ENCODE results near the gene PRPF19.

DNA sequence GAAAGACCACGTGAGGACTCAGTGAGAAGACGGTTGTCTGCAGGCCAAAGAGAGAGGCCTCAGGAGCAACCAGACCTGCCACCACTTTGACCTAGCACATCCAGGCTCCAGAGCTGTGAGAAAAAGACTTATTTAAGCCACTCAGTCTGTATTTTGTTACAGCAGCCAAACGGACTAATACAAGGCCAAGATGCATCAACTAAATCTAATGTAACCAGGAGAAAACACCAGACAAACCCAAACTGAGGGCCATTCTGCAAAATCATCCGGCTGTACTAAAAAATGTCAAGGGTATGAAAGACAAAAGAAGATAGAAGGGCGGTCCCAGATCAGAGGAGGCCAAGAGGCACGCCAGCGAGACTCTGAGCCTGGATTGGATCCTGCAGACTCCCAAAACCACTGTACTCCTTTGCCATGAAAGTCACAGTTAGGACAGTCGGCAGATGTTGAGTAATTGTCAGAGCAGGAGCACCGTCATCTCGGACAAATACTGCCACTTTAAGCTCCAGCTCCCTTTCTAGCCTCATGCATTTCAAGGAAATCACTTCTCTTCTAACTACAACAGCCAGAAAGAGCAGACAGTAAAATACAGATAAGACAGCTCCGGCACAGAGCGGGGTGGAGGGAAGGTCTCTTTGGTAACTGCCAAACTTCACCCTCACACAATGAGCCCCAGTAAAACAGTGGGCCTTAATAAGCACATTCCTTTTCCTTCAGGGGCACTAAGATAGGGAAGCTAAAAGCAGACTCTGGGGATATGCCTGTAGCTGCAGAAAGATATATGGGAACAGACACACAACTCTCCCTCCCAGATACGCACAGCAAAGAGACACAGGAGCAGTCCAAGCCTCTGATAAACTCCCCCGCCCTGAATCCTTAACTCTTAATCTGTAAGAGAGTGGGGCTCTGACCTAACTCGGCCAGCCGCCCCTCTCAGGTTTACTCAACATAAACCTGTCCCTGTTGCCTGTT is 42.5 kb downstream of the PRPF19 start:
- TF ChIP-seq TAF1 (IDR thresholded peaks at IDR 0.05; ENCODE audit: low read depth, low read length): no peak
- TF ChIP-seq POLR2AphosphoS5 (IDR thresholded peaks at IDR 0.05; ENCODE audit: low read depth, low read length): no peak
- TF ChIP-seq POLR2A (IDR thresholded peaks at IDR 0.05; ENCODE audit: low read depth, low read length): no peak
